GM21390 (cell line): ENCODE measurements around the gene ZNF99.
"Not testable (repeated sequence)": the region's sequence is repeated elsewhere in the genome, so short reads cannot be mapped to it uniquely, and the experiment has no call there.

Experiments used
- ATAC-seq: cut with Tn5 transposase; IDR thresholded peaks from one replicate; pipeline ENCODE4 v1.9.1; 2021; ENCODE audit not compliant: unreplicated experiment

ZNF99 gene

DNA sequence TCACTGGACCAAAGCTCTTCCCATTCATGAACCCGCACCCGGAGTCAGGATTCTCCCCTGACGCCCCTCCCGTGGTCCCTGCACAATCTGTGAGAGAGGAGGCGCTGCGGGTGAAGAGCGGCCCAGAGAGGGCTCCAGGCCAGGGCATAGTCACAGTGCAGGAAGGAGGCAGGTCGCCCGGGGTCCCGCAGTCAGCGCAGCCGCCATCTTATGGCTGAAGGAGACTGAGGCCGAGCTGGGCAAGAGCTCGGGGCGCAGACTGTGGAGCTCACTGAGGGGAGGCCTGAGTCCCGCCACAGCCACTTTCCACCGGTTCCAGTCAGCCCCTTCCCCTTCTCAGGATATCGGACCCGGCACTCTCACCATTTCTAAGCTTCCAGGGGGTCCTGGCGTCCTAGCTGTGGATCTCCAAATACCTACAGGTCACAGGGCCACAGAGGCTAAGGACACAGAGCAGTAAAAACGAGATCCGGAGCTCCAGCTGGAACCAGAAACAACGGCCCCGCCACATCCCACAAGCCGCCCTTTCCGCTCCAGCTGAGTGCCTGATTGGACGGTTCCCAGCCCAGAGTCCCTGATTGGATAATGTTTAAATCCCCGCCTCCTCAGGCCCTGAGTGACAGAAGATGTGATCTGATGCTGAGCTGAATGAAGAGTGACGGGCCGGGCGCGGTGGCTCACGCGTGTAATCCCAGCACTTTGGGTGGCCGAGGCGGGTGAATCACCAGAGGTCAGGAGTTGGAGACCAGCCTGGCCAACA is at the start of gene ZNF99:
Gene ZNF99 (minus strand): TSS at position 501 of the 760 bp plus-strand sequence. CDS start 135 bp downstream, at position 366.
- no peak for ATAC-seq

DNA sequence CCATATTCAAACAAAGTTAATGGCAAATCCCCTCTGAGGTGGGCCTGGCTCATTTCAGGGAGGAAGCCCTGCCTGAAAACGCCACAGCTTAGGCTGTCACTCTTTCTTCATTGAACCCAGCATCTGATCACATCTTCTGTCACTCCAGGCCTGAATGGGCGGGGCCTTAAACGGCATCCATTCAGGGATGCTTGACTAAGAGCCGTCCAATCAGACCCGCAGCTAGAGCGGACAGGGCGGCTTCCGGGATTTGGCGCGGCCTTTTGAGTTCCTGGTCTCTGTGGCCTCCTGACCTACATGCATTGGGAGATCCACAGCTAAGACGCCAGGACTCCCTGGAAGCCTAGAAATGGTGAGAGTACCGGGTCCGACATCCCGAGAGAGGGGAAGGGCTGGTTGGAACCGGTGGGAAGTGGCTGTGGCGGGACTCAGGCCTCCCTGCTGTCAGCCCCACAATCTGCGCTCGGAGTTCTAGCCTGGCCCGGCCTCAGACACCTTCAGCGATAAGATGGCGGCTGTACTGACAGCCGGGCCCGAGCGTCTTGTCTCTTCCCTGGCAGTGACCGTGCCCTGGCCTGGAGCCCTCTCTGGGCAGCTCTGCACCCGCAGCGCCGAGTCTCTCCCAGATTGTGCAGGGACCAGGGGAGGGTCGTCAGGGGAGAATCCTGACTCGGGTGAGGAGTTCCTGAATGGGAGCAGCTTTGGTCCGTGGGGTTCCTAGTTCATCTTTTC is 48.2 kb upstream of the ZNF99 start, which contains the start of gene ZNF723:
Gene ZNF723 (plus strand): TSS at position 261 of the 732 bp plus-strand sequence. CDS start 89 bp downstream, at position 350.
- no peak for ATAC-seq

DNA sequence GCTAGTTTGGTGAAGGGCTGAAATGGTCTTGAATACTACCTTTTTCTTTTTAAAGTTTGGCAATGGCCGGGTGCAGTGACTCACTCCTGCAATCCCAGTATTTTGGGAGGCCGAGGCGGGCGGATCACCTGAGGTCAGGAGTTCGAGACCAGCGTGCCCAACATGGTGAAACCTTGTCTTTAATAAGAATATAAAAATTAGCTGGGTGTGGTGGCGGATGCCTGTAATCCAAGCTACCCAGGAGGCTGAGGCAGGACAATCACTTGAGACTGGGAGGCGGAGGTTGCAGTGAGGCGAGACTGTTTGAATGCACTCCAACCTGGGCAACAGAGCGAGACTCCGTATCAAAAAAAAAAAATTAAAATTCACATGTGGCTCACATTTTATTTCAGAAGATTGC is 47.3 kb upstream of the ZNF99 start:
- no peak for ATAC-seq

DNA sequence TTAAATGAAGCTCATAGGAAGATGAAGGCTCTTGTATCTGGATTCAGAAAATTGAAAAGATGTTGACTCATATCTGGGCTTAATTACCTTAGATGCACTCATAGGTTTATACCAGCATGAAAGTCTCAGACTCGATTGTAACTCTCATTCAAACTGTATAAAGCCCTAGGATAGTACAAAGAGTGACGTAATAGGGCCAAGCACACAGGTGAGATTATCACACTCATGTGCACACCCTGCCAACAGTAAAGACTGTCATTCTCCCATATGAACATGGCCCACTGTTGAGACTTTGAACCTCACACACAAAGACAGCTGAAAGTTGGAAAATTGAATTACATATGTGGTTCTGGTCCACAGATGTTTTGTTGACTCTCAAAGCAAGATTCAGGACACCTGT is 30.2 kb upstream of the ZNF99 start:
- ATAC-seq, result no peak

DNA sequence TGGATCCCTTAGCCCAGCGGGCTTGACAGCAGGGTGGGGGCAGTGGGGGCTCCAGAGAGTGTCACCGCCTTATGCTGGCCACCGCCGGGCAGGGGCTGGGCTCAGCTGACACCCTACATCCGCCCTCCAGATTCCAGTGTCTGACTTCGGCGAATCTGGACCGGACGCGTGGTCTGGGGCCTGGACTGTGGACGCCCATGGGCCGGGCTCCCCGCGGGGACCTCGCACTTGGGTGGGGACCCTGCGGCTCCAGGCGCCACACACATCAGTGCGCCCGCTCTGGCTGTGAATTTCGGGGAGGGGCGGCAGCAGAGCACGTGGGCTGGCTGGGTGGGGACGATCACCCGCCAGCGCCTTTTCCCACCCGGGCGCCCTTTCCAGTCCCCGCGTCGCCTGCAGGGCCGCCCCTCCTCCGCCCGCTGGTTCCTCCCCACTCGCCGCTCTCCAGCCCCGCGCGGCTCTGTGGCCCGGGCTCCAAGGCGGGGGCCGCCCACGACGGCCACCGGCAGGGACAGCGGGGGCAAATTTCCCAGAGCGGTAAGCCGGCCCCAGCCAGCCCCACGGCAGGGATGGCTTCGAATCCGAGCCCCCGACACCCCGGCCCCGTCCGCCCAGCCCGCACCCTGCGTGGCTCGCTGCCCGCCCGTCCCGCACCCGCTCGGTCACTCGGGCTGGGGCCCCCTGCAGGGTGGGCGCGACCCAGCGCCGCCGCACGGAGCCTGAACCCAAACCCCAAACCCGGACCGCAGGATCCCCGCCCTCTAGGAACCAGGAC is 23.3 kb upstream of the ZNF99 start:
- ATAC-seq, result no peak

DNA sequence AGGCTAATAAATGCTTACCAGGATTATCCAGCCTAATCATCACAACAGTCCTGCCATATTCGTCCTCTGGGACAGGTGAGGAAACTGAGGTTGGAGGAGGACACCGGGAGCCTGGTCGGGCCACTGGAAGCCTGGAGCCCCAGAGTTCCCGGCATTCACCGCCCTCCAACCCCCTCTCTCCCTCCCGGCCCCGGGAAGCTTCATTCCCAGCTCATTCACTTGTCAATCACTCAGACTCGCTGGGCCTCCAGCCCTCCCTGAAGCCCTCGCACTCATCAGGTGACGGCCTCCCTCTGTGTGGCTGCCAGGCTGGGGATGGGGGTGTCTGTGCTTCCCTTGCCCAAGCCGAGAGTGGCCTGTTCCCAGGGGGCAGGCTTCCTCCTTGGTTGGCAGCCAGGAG is 22.5 kb upstream of the ZNF99 start:
- ATAC-seq, result no peak

DNA sequence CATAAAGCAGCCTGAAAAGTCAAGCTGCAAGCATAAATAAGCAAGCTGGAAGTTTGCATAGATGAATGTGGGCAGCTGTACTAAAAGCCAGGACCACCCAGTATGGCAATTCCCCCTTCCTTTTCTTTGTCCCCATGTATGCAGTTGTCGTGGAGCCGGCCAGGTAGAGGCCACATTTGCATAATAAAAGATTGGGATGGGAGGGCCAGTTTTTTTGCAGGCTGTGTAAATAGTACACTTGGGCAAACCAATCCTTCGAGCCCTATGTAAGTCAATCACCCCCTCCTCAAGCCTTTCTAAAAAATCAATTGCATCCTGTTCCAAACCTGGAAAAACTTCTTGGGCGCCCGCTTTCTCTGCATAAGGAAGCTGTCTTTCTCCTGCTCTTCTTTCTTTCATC is 13.1 kb upstream of the ZNF99 start:
- no peak for ATAC-seq

DNA sequence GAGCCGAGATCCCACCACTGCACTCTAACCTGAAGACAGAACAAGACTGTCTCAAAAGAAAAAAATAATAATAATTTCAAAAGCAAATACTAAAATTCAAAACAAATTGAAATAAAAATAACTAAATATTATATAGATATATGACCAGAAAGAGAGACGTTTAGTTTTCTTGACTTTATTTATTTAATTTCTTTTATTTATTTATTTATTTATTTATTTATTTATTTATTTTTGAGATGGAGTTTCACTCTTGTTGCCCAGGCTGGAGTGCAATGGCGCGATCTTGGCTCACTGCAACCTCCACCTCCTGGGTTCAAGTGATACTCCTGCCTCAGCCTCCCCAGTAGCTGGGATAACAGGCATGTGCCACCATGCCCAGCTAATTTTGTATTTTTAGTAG is 8.9 kb upstream of the ZNF99 start:
- ATAC-seq, result not testable (repeated sequence)

DNA sequence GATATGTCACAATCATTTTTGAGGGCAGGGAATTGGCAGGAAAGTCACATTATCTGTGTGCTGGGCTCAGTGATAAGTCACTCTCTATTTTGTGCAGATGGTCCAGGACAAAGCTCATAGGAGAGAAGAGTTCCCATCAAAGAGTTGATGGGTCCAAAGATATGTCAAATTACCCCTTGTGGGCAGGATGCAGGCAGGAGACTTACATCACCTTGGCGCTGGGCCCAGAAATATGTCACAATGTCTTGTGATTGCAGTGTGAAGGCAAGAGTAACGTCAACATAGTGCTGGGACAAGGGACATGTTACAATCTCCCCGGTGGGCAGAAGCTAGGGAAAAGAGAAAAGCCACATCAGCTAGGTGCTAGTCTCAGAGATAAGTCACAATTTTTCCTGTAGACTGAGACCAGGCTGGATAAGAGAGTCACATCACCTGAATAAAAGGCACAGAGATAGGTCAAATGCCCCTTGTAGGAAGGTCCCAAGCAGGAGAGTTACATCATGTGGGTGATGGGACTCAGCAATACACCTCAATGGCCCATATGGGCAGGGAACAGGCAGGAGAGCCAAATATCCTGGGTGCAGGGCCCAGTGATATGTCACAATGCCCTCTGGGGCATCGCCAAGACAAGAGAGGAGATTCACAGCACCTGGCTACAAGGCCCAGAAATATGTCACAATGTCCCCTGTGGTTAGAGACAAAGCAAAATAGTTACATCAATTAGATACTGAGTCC is 47.9 kb downstream of the ZNF99 start:
- no peak for ATAC-seq

DNA sequence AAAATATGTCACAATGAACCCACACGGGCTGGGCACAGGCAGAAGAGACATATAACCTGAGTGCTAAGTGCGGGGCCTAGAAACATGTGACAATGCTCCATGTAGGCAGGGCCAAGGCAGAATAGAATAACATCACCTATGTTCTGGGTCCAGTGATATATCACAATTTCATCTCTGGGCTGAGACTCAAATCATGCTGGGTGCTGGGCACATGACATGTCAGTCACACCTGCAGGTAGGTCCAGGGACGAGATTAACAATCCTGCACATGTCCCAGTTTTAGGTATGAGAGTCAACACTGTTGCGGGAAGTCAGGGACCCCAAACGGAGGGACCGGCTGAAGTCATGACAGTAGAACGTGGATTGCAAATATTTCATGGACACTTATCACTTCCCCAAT is 50.3 kb downstream of the ZNF99 start:
- no peak for ATAC-seq

DNA sequence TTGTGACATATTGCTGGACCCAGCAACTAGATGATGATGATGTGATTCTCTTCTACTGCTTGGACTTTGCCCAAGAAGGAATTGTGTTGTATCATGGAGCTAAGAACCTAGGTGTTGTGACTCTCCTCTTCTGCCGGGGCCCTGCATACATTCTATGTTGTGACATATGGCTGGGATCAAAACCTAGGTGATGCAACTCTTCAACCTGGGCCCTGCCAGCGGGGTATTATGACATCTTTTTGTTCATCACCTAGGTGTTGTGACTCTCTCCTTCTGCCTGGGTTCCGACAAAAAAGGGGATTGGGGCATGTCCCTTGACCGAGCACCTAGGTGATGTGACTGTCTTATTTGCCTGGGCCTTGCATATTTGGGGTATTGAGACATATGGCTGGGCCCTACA is 55.7 kb downstream of the ZNF99 start:
- ATAC-seq, result not testable (repeated sequence)

DNA sequence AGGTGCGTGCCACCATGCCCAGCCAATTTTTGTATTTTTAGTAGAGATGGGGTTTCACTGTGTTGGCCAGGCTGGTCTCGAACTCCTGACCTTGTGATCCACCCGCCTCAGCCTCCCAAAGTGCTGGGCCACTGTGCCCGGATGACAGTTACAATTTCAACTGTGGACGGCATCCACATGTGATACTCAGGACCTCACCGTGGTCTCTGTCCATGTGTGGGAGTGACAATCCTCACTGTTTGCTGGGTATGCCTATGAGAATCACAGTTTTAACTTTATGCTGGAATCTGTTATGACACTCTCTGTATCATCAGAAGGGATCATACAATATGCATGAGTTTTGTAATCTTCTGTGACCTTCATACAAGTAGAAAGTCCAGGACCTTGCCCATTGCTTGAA is 62.4 kb downstream of the ZNF99 start:
- not testable (repeated sequence) for ATAC-seq

DNA sequence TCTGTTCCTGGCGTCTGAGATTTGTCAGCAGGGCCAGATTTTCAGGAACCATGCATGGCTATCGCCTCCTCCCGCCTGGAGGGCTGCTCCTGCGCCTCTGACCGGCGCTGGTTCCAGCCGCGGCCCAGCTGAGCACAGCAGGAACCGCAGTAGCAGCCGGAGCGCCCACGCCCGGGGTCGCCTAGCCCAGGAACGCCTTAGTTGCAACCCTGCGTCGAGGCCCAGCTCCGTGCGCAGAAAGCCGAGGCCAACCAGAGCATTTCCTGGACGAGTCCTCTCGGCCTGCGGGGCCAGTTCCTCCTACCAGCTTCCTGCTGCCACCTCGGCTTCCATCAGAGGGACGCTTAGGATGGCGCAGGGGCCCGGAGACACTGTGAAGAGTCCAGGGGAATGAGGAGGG is 75.0 kb downstream of the ZNF99 start:
- no peak for ATAC-seq

DNA sequence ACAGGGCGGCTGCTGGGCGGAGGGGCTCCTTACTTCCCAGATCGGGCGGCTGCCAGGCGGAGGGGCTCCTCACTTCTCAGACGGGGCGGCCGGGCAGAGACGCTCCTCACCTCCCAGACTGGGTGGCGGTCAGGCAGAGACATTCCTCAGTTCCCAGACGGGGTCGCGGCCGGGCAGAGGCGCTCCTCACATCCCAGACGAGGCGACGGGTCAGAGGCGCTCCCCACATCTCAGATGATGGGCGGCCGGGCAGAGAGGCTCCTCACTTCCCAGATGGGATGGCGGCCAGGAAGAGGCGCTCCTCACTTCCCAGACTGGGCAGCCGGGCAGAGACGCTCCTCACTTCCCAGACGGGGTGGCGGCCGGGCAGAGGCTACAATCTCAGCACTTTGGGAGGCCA is 80.9 kb downstream of the ZNF99 start:
- ATAC-seq, result not testable (repeated sequence)

DNA sequence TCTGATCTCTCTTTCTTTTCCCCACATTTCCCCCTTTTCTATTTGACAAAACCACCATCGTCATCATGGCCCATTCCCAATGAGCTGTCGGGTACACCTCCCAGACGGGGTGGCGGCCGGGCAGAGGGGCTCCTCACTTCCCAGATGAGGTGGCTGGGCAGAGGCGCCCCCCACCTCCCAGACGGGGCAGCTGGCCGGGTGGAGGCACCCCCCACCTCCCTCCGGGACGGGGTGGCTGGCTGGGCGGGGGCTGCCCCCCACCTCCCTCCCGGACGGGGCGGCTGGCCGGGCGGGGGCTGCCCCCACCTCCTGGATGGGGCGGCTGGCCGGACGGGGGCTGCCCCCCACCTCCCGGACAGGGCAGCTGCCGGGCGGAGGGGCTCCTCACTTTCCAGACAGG is 81.3 kb downstream of the ZNF99 start:
- not testable (repeated sequence) for ATAC-seq
